ENCODE measurements around the gene NCAPH2.

The NCAPH2 gene

DNA sequence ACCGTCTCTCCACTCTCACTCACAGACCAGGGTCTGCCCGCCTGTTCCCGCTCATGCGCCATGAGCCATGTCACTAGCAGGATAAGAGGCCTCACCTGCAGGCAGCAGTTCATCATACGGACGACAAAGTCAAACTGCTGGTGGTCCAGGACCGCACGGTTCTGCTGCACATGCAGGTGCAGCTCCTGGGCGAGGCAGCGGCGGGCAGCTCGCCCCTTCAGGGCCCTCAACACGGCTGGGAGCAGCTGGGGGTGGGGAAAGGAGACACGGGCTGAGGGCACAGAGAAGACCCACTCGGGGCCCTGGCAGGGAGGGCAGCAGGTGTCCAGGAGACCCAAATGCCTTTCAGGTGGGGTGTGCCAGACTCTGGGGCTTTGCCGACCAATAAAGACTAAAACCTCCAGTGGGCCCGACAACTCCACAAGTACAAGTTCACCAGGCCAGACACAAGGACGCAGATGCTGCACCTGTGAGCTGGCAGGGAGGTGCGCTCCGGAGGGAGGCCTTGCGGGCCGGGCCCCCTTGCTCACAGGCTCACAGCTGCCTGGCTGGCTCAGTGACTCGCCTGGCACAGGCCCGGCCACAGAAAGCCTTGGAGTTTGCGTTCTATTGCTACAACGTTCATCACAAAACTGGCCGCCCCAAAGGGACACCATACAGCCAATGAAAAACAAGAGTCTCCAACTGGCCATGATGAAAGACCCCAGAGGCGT, 44.7 kb upstream of the NCAPH2 start:
- Histone ChIP-seq H3K4me1 (ENCODE audit: control insufficient read depth, low read length) (peaks cover 8% of the 10 kb centered on the region), H3F3A (ENCODE audit: control insufficient read depth, insufficient read depth) (no peaks in the 10 kb centered on the region), H3K9me3 (ENCODE audit: control insufficient read depth, insufficient read depth, low read length) (no peaks in the 10 kb centered on the region), H3K4me2 (ENCODE audit: low read length) (no peak overlapping the region), H3K27ac (ENCODE audit: low read depth, low read length) (no peak overlapping the region), H3K9me2 (replicated peaks; ENCODE audit: control insufficient read depth, low read length) (no peaks in the 10 kb centered on the region), H3K36me3 (ENCODE audit: control insufficient read depth, low read length) (peaks cover 100% of the 10 kb centered on the region), H3K27me3 (ENCODE audit: control insufficient read depth, low read length) (no peaks in the 10 kb centered on the region), H4K20me1 (ENCODE audit: control insufficient read depth, insufficient read depth, low read depth, low read length) (no peaks in the 10 kb centered on the region), H3K79me2 (ENCODE audit: control insufficient read depth, low read length) (peaks cover 36% of the 10 kb centered on the region), H3K4me3 (ENCODE audit: low read length) (no peak overlapping the region)
- TF ChIP-seq, protein P1, sequence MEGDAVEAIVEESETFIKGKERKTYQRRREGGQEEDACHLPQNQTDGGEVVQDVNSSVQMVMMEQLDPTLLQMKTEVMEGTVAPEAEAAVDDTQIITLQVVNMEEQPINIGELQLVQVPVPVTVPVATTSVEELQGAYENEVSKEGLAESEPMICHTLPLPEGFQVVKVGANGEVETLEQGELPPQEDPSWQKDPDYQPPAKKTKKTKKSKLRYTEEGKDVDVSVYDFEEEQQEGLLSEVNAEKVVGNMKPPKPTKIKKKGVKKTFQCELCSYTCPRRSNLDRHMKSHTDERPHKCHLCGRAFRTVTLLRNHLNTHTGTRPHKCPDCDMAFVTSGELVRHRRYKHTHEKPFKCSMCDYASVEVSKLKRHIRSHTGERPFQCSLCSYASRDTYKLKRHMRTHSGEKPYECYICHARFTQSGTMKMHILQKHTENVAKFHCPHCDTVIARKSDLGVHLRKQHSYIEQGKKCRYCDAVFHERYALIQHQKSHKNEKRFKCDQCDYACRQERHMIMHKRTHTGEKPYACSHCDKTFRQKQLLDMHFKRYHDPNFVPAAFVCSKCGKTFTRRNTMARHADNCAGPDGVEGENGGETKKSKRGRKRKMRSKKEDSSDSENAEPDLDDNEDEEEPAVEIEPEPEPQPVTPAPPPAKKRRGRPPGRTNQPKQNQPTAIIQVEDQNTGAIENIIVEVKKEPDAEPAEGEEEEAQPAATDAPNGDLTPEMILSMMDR (IDR thresholded peaks at IDR 0.05; ENCODE audit: low read depth, low read length, poor library complexity, severe bottlenecking), result no peak
- no peak for TF ChIP-seq EZH2phosphoT487 (IDR thresholded peaks at IDR 0.05; ENCODE audit: borderline replicate concordance, low read length)

DNA sequence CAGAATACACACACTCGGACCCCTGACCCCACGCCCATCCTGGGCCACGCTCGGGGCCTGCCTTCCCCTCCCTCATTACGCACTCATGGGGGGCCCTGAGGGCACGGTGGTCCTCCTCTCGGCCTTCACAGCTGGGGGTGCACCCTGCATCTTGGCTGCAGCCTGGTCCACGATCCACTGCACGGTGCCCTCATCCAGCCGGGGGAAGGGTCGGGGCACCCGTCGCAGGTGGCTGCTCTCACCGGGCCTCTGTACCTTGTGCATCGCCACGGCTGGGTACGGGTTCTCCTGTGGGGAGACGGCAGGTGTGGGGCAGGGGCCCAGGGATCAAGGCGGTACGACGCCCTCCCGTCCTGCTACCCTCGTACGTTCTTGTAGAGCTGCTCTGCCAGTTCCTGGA, 43.6 kb upstream of the NCAPH2 start:
- Histone ChIP-seq H3K79me2 (ENCODE audit: control insufficient read depth, low read length) (peaks cover 47% of the 10 kb centered on the region), H4K20me1 (ENCODE audit: control insufficient read depth, insufficient read depth, low read depth, low read length) (no peaks in the 10 kb centered on the region), H3F3A (ENCODE audit: control insufficient read depth, insufficient read depth) (no peaks in the 10 kb centered on the region), H3K27me3 (ENCODE audit: control insufficient read depth, low read length) (no peaks in the 10 kb centered on the region), H3K4me3 (ENCODE audit: low read length) (no peak overlapping the region), H3K27ac (ENCODE audit: low read depth, low read length) (no peak overlapping the region), H3K9me2 (replicated peaks; ENCODE audit: control insufficient read depth, low read length) (no peaks in the 10 kb centered on the region), H3K4me1 (ENCODE audit: control insufficient read depth, low read length) (peaks cover 19% of the 10 kb centered on the region), H3K9me3 (ENCODE audit: control insufficient read depth, insufficient read depth, low read length) (no peaks in the 10 kb centered on the region), H3K36me3 (ENCODE audit: control insufficient read depth, low read length) (peaks cover 98% of the 10 kb centered on the region), H3K4me2 (ENCODE audit: low read length) (no peak overlapping the region)
- TF ChIP-seq, protein P1 (IDR thresholded peaks at IDR 0.05; ENCODE audit: low read depth, low read length, poor library complexity, severe bottlenecking), result no peak
- TF ChIP-seq EZH2phosphoT487 (IDR thresholded peaks at IDR 0.05; ENCODE audit: borderline replicate concordance, low read length), result no peak

GRCh38 chr22:50465066-50465930, 42.7 kb upstream of the NCAPH2 start:
- Histone ChIP-seq H3K4me1 (ENCODE audit: control insufficient read depth, low read length) (peaks cover 26% of the 10 kb centered on the region), H4K20me1 (ENCODE audit: control insufficient read depth, insufficient read depth, low read depth, low read length) (no peaks in the 10 kb centered on the region), H3K4me3 (ENCODE audit: low read length) (no peak overlapping the region), H3K4me2 (ENCODE audit: low read length) (no peak overlapping the region), H3K27me3 (ENCODE audit: control insufficient read depth, low read length) (no peaks in the 10 kb centered on the region), H3K9me2 (replicated peaks; ENCODE audit: control insufficient read depth, low read length) (no peaks in the 10 kb centered on the region), H3K79me2 (ENCODE audit: control insufficient read depth, low read length) (peaks cover 47% of the 10 kb centered on the region), H3K27ac (ENCODE audit: low read depth, low read length) (no peak overlapping the region), H3K36me3 (ENCODE audit: control insufficient read depth, low read length) (peaks cover 92% of the 10 kb centered on the region), H3F3A (ENCODE audit: control insufficient read depth, insufficient read depth) (peaks cover 2% of the 10 kb centered on the region), H3K9me3 (ENCODE audit: control insufficient read depth, insufficient read depth, low read length) (no peaks in the 10 kb centered on the region)
- TF ChIP-seq EZH2phosphoT487 (IDR thresholded peaks at IDR 0.05; ENCODE audit: borderline replicate concordance, low read length), result no peak
- TF ChIP-seq, protein P1 (IDR thresholded peaks at IDR 0.05; ENCODE audit: low read depth, low read length, poor library complexity, severe bottlenecking), result no peak
